SK-N-SH treated with all-trans-retinoic acid at 6 μM for 48 hours (cell line): Measurements from ENCODE around the gene RABGAP1L.

Experiments
- ATAC-seq: fragments of 200-7000 bp; cut with Tn5 transposase; 3 replicates; pipeline ENCODE4 v1.9.1; 2020; ENCODE audit warnings: mild to moderate bottlenecking, moderate library complexity
- ARNTL ChIP-seq: fragments of 450-650 bp; formaldehyde crosslinking; IDR thresholded peaks from 2 replicates; pipeline ENCODE4 v1.5.0; 2020; ENCODE audit warnings: low read depth, mild to moderate bottlenecking, moderate library complexity, borderline replicate concordance
- CSDC2 ChIP-seq: fragments of 250-450 bp; sonication (Bioruptor Pico); IDR thresholded peaks from 2 replicates; pipeline ENCODE4 v1.5.0; 2020; ENCODE audit warnings: mild to moderate bottlenecking, moderate library complexity
- CSRNP3 ChIP-seq: fragments of 250-450 bp; sonication (Bioruptor Pico); IDR thresholded peaks from 2 replicates; pipeline ENCODE4 v1.5.1; 2021; ENCODE audit warnings: mild to moderate bottlenecking, moderate library complexity
- ESRRG ChIP-seq: fragments of 250-450 bp; sonication (Bioruptor Pico); IDR thresholded peaks from 2 replicates; pipeline ENCODE4 v1.6.1; 2021; ENCODE audit warnings: mild to moderate bottlenecking
- GLIS3 ChIP-seq: fragments of 250-450 bp; sonication (Bioruptor Pico); IDR thresholded peaks from 2 replicates; pipeline ENCODE4 v1.5.0; 2020; ENCODE audit warnings: mild to moderate bottlenecking, moderate library complexity
- ISL1 ChIP-seq: fragments of 250-450 bp; sonication (Bioruptor Pico); IDR thresholded peaks from 2 replicates; pipeline ENCODE4 v2.1.2; 2022; ENCODE audit warnings: mild to moderate bottlenecking, moderate library complexity
- OSR1 ChIP-seq: fragments of 250-450 bp; sonication (Bioruptor Pico); IDR thresholded peaks from 2 replicates; pipeline ENCODE4 v1.8.0; 2022; ENCODE audit warnings: moderate library complexity, mild to moderate bottlenecking, inconsistent platforms
- PPARA ChIP-seq: fragments of 250-450 bp; sonication (Bioruptor Pico); IDR thresholded peaks from 2 replicates; pipeline ENCODE4 v1.5.0; 2020; ENCODE audit warnings: mild to moderate bottlenecking, borderline replicate concordance
- RARB ChIP-seq: fragments of 250-450 bp; sonication (Bioruptor Pico); IDR thresholded peaks from 2 replicates; pipeline ENCODE4 v1.8.0; 2021; ENCODE audit warnings: mild to moderate bottlenecking, moderate library complexity
- SNAI2 ChIP-seq: fragments of 250-450 bp; sonication (Bioruptor Pico); IDR thresholded peaks from 2 replicates; pipeline ENCODE4 v1.5.0; 2020; ENCODE audit warnings: mild to moderate bottlenecking, moderate library complexity
- TSHZ2 ChIP-seq: fragments of 250-450 bp; sonication (Bioruptor Pico); IDR thresholded peaks from 2 replicates; pipeline ENCODE4 v1.5.0; 2020; ENCODE audit warnings: mild to moderate bottlenecking, moderate library complexity
- ZC3H10 ChIP-seq: fragments of 250-450 bp; sonication (Bioruptor Pico); IDR thresholded peaks from 2 replicates; pipeline ENCODE4 v1.5.1; 2021; ENCODE audit warnings: mild to moderate bottlenecking, moderate library complexity
- ZFP3 ChIP-seq: fragments of 250-450 bp; sonication (Bioruptor Pico); IDR thresholded peaks from 2 replicates; pipeline ENCODE4 v1.5.0; 2020; ENCODE audit warnings: mild to moderate bottlenecking, moderate library complexity
- ZFP30 ChIP-seq: fragments of 450-650 bp; formaldehyde crosslinking; IDR thresholded peaks from 2 replicates; pipeline ENCODE4 v1.5.0; 2022; ENCODE audit warnings: mild to moderate bottlenecking, moderate library complexity
- ZNF8 ChIP-seq: fragments of 450-650 bp; formaldehyde crosslinking; IDR thresholded peaks from 2 replicates; pipeline ENCODE4 v1.5.0; 2020; ENCODE audit warnings: mild to moderate bottlenecking, moderate library complexity
- TF ChIP-seq, protein P1 (sequence below): fragments of 250-450 bp; sonication (Bioruptor Pico); IDR thresholded peaks from 2 replicates; pipeline ENCODE4 v1.8.0; 2021; ENCODE audit warnings: low read depth, mild to moderate bottlenecking, moderate library complexity, borderline replicate concordance
- TF ChIP-seq, protein P2 (sequence below): fragments of 250-450 bp; sonication (Bioruptor Pico); IDR thresholded peaks from 2 replicates; pipeline ENCODE4 v1.8.0; 2020; ENCODE audit warnings: mild to moderate bottlenecking, moderate library complexity, borderline replicate concordance
- TF ChIP-seq, protein P3 (sequence below): fragments of 250-450 bp; sonication (Bioruptor Pico); IDR thresholded peaks from 2 replicates; pipeline ENCODE4 v1.5.1; 2020; ENCODE audit warnings: low read depth, mild to moderate bottlenecking, moderate library complexity

Gene RABGAP1L

GRCh38 chr1:174676856-174677255 lies 517.5 kb downstream of the RABGAP1L start (continued):
- TF ChIP-seq CSRNP3 (CRISPR knock-in tag) (no peak), PPARA (CRISPR knock-in tag) (no peak)

- no peak for ATAC-seq
- TF ChIP-seq, protein P1, sequence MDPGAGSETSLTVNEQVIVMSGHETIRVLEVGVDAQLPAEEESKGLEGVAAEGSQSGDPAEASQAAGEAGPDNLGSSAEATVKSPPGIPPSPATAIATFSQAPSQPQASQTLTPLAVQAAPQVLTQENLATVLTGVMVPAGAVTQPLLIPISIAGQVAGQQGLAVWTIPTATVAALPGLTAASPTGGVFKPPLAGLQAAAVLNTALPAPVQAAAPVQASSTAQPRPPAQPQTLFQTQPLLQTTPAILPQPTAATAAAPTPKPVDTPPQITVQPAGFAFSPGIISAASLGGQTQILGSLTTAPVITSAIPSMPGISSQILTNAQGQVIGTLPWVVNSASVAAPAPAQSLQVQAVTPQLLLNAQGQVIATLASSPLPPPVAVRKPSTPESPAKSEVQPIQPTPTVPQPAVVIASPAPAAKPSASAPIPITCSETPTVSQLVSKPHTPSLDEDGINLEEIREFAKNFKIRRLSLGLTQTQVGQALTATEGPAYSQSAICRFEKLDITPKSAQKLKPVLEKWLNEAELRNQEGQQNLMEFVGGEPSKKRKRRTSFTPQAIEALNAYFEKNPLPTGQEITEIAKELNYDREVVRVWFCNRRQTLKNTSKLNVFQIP (CRISPR knock-in tag): no peak
- TF ChIP-seq ZFP3 (CRISPR knock-in tag) (no peak), SNAI2 (CRISPR knock-in tag) (no peak), ESRRG (CRISPR knock-in tag) (no peak), ZC3H10 (no peak), RARB (no peak)
- TF ChIP-seq, protein P2, sequence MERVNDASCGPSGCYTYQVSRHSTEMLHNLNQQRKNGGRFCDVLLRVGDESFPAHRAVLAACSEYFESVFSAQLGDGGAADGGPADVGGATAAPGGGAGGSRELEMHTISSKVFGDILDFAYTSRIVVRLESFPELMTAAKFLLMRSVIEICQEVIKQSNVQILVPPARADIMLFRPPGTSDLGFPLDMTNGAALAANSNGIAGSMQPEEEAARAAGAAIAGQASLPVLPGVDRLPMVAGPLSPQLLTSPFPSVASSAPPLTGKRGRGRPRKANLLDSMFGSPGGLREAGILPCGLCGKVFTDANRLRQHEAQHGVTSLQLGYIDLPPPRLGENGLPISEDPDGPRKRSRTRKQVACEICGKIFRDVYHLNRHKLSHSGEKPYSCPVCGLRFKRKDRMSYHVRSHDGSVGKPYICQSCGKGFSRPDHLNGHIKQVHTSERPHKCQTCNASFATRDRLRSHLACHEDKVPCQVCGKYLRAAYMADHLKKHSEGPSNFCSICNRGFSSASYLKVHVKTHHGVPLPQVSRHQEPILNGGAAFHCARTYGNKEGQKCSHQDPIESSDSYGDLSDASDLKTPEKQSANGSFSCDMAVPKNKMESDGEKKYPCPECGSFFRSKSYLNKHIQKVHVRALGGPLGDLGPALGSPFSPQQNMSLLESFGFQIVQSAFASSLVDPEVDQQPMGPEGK: no peak
- TF ChIP-seq, all 23 proteins: peak for 0
Observed at GRCh38 chr1:174678657-174679056, 519.3 kb downstream of the RABGAP1L start.

- TF ChIP-seq SNAI2 (CRISPR knock-in tag) (no peak), GLIS3 (CRISPR knock-in tag) (no peak), ESRRG (CRISPR knock-in tag) (no peak), ARNTL (no peak), RARB (no peak), CSDC2 (CRISPR knock-in tag) (no peak), ISL1 (CRISPR knock-in tag) (no peak), PPARA (CRISPR knock-in tag) (no peak), OSR1 (CRISPR knock-in tag) (no peak), ZNF8 (CRISPR knock-in tag) (no peak), CSRNP3 (CRISPR knock-in tag) (no peak), ZFP3 (CRISPR knock-in tag) (no peak), TSHZ2 (CRISPR knock-in tag) (no peak), ZFP30 (CRISPR knock-in tag) (no peak)
- TF ChIP-seq, protein P3, sequence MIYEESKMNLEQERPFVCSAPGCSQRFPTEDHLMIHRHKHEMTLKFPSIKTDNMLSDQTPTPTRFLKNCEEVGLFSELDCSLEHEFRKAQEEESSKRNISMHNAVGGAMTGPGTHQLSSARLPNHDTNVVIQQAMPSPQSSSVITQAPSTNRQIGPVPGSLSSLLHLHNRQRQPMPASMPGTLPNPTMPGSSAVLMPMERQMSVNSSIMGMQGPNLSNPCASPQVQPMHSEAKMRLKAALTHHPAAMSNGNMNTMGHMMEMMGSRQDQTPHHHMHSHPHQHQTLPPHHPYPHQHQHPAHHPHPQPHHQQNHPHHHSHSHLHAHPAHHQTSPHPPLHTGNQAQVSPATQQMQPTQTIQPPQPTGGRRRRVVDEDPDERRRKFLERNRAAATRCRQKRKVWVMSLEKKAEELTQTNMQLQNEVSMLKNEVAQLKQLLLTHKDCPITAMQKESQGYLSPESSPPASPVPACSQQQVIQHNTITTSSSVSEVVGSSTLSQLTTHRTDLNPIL (CRISPR knock-in tag): no peak
- TF ChIP-seq, protein P2: no peak
- ATAC-seq: no peak
Observed at GRCh38 chr1:174680101-174680500, 520.8 kb downstream of the RABGAP1L start.
